CD4-positive, alpha-beta T cell (primary cell): ENCODE data around the gene AMBRA1. TPM values are rescaled to one million over a fixed set of nuclear protein-coding genes. Genes with fewer than 3 reads are reported as not detected.
A peak's percentile ranks its signal among the peaks of the same experiment; 100 is the strongest.

Source experiments
- ATAC-seq: fragments of 200-7000 bp; cut with Tn5 transposase; one replicate; pipeline ENCODE4 v1.10.0; 2022; ENCODE audit warnings: mild to moderate bottlenecking; ENCODE audit not compliant: poor library complexity
- CTCF ChIA-PET: fragments of 350-600 bp; sonication (Branson Sonifier 250); formaldehyde crosslinking; loops from one replicate; lab custom pipeline; 2021; ENCODE audit warnings: antibody characterized with exemption, inconsistent platforms; lab: Charles Lee
- POLR2A ChIA-PET: fragments of 350-600 bp; sonication (Branson Sonifier 250); formaldehyde crosslinking; loops from one replicate; lab custom pipeline; 2021; ENCODE audit warnings: antibody characterized with exemption, inconsistent platforms; lab: Charles Lee
- DNase-seq, 14 experiments: peaks; one replicate each; pipeline ENCODE4 v3.0.0-alpha.2; 2013 to 2020; ENCODE audit warnings: mixed read lengths in 2 of 14
- H3K27ac ChIP-seq, 2 donors: one replicate each; pipeline versions ENCODE4 v1.5.1 to v1.7.0; 2013; ENCODE audit warnings: low read length in 2 of 2, low read depth in 1 of 2, mild to moderate bottlenecking in 1 of 2
- H3K27me3 ChIP-seq, 2 experiments: 1 replicate in 1 of 2; 2 replicates in 1 of 2; pipeline versions ENCODE4 v1.6.1 to v1.7.0; 2013; ENCODE audit warnings: low read length in 2 of 2, control low read depth in 1 of 2, mild to moderate bottlenecking in 1 of 2, moderate library complexity in 1 of 2; ENCODE audit not compliant: insufficient read depth in 2 of 2, control insufficient read depth in 1 of 2
- H3K36me3 ChIP-seq: one replicate; pipeline ENCODE4 v1.6.1; 2013; ENCODE audit warnings: low read length, control low read depth; ENCODE audit not compliant: insufficient read depth
- H3K4me1 ChIP-seq: one replicate; pipeline ENCODE4 v1.6.1; 2013; ENCODE audit warnings: low read length, control low read depth; ENCODE audit not compliant: insufficient read depth
- H3K4me3 ChIP-seq: one replicate; pipeline ENCODE4 v1.5.1; 2013; ENCODE audit warnings: mild to moderate bottlenecking, low read length, moderate library complexity
- H3K9me3 ChIP-seq, 2 experiments: 1 replicate in 1 of 2; 2 replicates in 1 of 2; pipeline versions ENCODE4 v1.6.1 to v1.7.0; 2013; ENCODE audit warnings: low read length in 2 of 2, mild to moderate bottlenecking in 2 of 2, control low read depth in 1 of 2, moderate library complexity in 1 of 2; ENCODE audit not compliant: control insufficient read depth in 1 of 2, insufficient read depth in 1 of 2
- H3K27ac Mint-ChIP-seq: one replicate; pipeline ENCODE4 v1.8.0; 2020; ENCODE audit warnings: mixed read lengths
- H3K27me3 Mint-ChIP-seq: one replicate; pipeline ENCODE4 v1.8.0; 2021; ENCODE audit warnings: mixed read lengths
- H3K36me3 Mint-ChIP-seq: one replicate; pipeline ENCODE4 v1.8.0; 2021; ENCODE audit warnings: low read depth, mixed read lengths
- H3K4me1 Mint-ChIP-seq: one replicate; pipeline ENCODE4 v1.8.0; 2021; ENCODE audit warnings: low read depth, mixed read lengths
- H3K4me3 Mint-ChIP-seq: one replicate; pipeline ENCODE4 v1.8.0; 2020; ENCODE audit warnings: mild to moderate bottlenecking, mixed read lengths
- H3K9me3 Mint-ChIP-seq: one replicate; pipeline ENCODE4 v1.8.0; 2020; ENCODE audit warnings: mixed read lengths
- intact Hi-C, 2 experiments: fragments of 100-400 bp; cut with DNase I in 1 of 2; cut with micrococcal nuclease in 1 of 2; formaldehyde crosslinking; loops; one replicate each; pipeline versions ENCODE4 v1.15.1 to v1.9.0; 2023 to 2025; cut with DNase I, micrococcal nuclease
- total RNA-seq, 174 experiments: library from RNA in 2 of 174; stranded (reverse) in 2 of 174; gene quantifications; one replicate each; pipeline ENCODE4 v1.2.3 and lab custom pipeline; 2021 to 2026
- TF ChIP-seq, protein P1 (sequence below): fragments of 200-600 bp; IDR thresholded peaks from one replicate; pipeline ENCODE4 v1.8.0; 2022; ENCODE audit warnings: antibody characterized with exemption, mild to moderate bottlenecking

AMBRA1 gene
- total RNA-seq, 2 experiments from 2014 or later, result 29.4 to 31.9 TPM

DNA sequence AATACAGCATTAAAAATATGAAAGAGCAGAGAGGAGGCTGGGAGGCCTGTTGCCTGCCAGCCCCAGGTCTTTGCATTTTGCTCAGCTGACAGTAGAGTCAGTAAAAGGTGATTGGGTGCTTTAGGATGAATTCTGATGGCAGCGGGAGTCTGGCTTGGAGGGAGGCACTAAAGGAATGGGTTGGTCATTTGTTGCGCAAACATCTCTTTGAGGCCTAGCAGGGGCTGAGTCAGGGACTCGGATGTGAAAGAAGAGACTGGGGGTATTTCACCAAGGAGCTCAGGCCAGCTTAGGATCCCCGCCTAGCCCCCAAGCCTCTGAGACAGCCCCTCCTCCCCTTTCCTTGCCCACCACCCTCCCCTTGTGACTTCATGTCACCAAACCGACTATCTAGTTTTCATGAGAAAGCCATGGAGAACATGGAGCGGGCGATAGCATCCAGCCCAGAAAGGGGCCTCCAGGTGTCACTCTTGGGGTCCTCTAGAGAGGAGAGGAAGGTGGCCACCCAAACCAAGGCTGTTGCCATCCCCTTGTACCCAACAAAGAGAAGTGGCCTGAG is 236.8 kb downstream of the AMBRA1 start:
- peak overlapping the region; percentile 45 for H3K4me3 Mint-ChIP-seq
- no peaks in the 10 kb centered on the region for H3K9me3 ChIP-seq
- DNase-seq (no peak), ATAC-seq (no peak)
- H3K27me3 ChIP-seq, result no peaks in the 10 kb centered on the region
- H3K36me3 ChIP-seq, result peaks cover 34% of the 10 kb centered on the region
- peak overlapping the region in 1 of 2 donors; percentile 27 for H3K27ac ChIP-seq
- no peaks in the 10 kb centered on the region for H3K9me3 Mint-ChIP-seq
- no peak overlapping the region for H3K4me3 ChIP-seq
- POLR2A ChIA-PET, result no interaction called here
- intact Hi-C loops, result no loop called here
- H3K27me3 Mint-ChIP-seq, result no peaks in the 10 kb centered on the region
- H3K4me1 Mint-ChIP-seq, result peaks cover 71% of the 10 kb centered on the region
- CTCF ChIA-PET, result interaction anchor here (1.0 to 1.9 kb wide), 3 partner anchors 10 to 27 kb away, joined by 3 to 9 read pairs (median 3); partner anchors contain the start of gene DGKZ
- peaks cover 42% of the 10 kb centered on the region for H3K36me3 Mint-ChIP-seq
- H3K27ac Mint-ChIP-seq, result peak overlapping the region; percentile 73
- TF ChIP-seq, protein P1, sequence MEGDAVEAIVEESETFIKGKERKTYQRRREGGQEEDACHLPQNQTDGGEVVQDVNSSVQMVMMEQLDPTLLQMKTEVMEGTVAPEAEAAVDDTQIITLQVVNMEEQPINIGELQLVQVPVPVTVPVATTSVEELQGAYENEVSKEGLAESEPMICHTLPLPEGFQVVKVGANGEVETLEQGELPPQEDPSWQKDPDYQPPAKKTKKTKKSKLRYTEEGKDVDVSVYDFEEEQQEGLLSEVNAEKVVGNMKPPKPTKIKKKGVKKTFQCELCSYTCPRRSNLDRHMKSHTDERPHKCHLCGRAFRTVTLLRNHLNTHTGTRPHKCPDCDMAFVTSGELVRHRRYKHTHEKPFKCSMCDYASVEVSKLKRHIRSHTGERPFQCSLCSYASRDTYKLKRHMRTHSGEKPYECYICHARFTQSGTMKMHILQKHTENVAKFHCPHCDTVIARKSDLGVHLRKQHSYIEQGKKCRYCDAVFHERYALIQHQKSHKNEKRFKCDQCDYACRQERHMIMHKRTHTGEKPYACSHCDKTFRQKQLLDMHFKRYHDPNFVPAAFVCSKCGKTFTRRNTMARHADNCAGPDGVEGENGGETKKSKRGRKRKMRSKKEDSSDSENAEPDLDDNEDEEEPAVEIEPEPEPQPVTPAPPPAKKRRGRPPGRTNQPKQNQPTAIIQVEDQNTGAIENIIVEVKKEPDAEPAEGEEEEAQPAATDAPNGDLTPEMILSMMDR, result no peak
- H3K4me1 ChIP-seq, result peaks cover 79% of the 10 kb centered on the region

DNA sequence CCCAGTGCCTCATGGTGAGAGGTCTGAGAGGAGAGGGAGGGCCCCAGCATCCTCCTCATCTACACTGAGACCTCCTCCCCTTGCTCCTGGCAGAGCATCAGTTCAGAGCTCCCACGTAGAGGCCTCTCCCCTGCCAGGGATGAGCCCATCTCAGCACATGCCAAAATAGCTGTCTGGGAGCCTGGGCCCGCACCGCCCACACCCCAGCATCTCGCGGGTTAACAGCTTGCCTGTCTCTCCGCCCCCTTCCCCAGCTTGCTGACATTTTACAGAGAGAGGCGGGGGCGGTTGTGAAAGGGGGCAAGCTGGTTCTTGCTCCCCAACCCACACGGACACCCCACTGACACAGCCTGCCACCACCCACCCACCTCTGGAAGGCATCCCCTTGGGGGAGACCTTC is 240.1 kb downstream of the AMBRA1 start:
- H3K9me3 Mint-ChIP-seq, result no peaks in the 10 kb centered on the region
- no peaks in the 10 kb centered on the region for H3K27me3 Mint-ChIP-seq
- Histone ChIP-seq H3K36me3 (peaks cover 46% of the 10 kb centered on the region), H3K4me1 (peaks cover 90% of the 10 kb centered on the region), H3K27ac (peak overlapping the region; percentile 71 to 77), H3K9me3 (no peaks in the 10 kb centered on the region), H3K27me3 (no peaks in the 10 kb centered on the region), H3K4me3 (peak overlapping the region; percentile 11)
- TF ChIP-seq, protein P1, result no peak
- ChIA-PET CTCF (interaction anchor here (1.3 kb wide), 1 partner anchor 14 kb away, joined by 5 read pairs; no protein-coding TSS in a partner anchor), POLR2A (interaction anchor here (0.9 to 14.3 kb wide), 4 partner anchors 12 to 40 kb away, joined by 3 to 266 read pairs (median 4); no protein-coding TSS in a partner anchor)
- peak overlapping the region; percentile 89 for H3K27ac Mint-ChIP-seq
- peak in 3 of 14 experiments; percentile 25 to 49 (median 43) for DNase-seq
- peaks cover 51% of the 10 kb centered on the region for H3K36me3 Mint-ChIP-seq
- H3K4me1 Mint-ChIP-seq, result peaks cover 85% of the 10 kb centered on the region
- peak; percentile 14 for ATAC-seq
- H3K4me3 Mint-ChIP-seq, result peak overlapping the region; percentile 80
- intact Hi-C loops, result loop anchor here (1.0 to 5.0 kb wide), 3 partner anchors 8 to 184 kb away; no protein-coding TSS in a partner anchor

DNA sequence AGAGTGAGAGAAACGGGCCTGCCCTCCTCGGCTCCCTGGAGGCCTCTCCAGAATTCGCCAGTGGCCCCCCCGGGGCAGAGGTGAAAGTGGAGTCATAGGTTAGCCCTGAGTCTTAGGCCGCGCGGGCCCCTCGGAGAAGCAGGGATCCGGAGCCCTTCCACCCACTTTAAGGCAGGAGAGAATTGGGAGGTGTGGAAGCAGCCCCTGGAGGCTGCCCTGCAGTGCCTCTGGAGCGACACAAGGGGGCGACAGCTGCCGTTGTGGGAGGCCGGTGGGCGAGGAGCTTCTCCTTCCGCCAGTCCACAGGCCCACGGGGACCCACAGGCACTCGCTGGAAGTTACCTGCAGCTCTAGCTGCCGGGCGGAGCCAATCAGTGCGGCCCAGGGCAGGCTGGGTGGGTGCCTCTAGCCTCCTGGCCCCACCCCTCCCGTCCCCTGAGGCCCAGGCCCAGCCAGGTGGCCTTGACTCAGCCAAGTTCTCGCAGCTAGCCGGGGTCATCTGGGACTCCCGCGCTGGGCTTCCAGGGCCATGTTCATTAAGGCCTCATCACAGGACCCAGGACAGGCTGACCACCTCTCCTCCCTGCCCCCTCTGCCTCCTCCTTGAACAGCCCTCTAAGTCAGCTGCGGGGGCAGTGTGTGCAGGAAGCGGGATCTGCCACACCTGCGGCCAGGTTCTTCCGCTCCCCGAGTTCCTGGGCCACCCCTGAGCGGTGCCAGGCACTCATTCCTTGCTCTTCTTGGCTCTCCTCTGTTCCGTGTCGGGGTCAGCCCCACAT is 241.6 kb downstream of the AMBRA1 start:
- no peaks in the 10 kb centered on the region for H3K9me3 Mint-ChIP-seq
- H3K36me3 Mint-ChIP-seq, result peaks cover 51% of the 10 kb centered on the region
- H3K4me1 Mint-ChIP-seq, result peaks cover 74% of the 10 kb centered on the region
- H3K27ac Mint-ChIP-seq, result peak overlapping the region; percentile 89
- ATAC-seq, result peak; percentile 59
- DNase-seq, result peak; percentile 60 to 93 (median 76)
- no peaks in the 10 kb centered on the region for H3K9me3 ChIP-seq
- intact Hi-C loops, result loop anchor here (1.0 to 5.0 kb wide), 3 partner anchors 15 to 185 kb away; no protein-coding TSS in a partner anchor
- no peaks in the 10 kb centered on the region for H3K27me3 Mint-ChIP-seq
- peak overlapping the region; percentile 56 for H3K4me3 ChIP-seq
- CTCF ChIA-PET, result interaction anchor here (0.5 to 3.5 kb wide), 17 partner anchors 9 to 387 kb away, joined by 3 to 40 read pairs (median 3); partner anchors contain the start of genes AMBRA1 and ATG13
- POLR2A ChIA-PET, result interaction anchor here (0.9 to 14.3 kb wide), 11 partner anchors 9 to 349 kb away, joined by 3 to 266 read pairs (median 6); partner anchors contain the start of gene ZNF408
- H3K27ac ChIP-seq, result peak overlapping the region; percentile 71 to 77
- H3K36me3 ChIP-seq, result peaks cover 43% of the 10 kb centered on the region
- H3K4me1 ChIP-seq, result peaks cover 89% of the 10 kb centered on the region
- H3K4me3 Mint-ChIP-seq, result peak overlapping the region; percentile 83
- TF ChIP-seq, protein P1, result peak; percentile 98
- no peaks in the 10 kb centered on the region for H3K27me3 ChIP-seq
